ENCODE measurements around the gene STUB1.

GRCh38 chr16:654034-654433 lies 26.2 kb upstream of the STUB1 start:
- no peak for TF ChIP-seq POLR2A (IDR thresholded peaks at IDR 0.05)
- TF ChIP-seq CTCF (IDR thresholded peaks at IDR 0.05) = no peak
